IMR-90 (cell line): ENCODE measurements around the gene CSTB. TPM values are rescaled to one million over a fixed set of nuclear protein-coding genes. Genes with fewer than 3 reads are reported as not detected.

ENCODE experiments used
- ATAC-seq: fragments of 200-7000 bp; cut with Tn5 transposase; 2 replicates; pipeline ENCODE4 v1.9.1; 2020; ENCODE audit warnings: low read depth, mild to moderate bottlenecking, moderate library complexity
- BruUV-seq: library from RNA; stranded (reverse); fragments of 400-500 nt; replicated peaks from 2 replicates; lab custom pipeline; 2021; lab: Mats Ljungman, UMichigan
- CTCF ChIA-PET: fragments of 300-600 bp; formaldehyde crosslinking; extraction: SDS; loops from one replicate; lab custom pipeline; 2021; ENCODE audit warnings: antibody characterized with exemption; lab: Yijun Ruan, JAX
- POLR2A ChIA-PET: fragments of 300-600 bp; sonication (Branson Sonifier 250); formaldehyde crosslinking; loops from one replicate; lab custom pipeline; 2022; ENCODE audit warnings: antibody characterized with exemption; ENCODE audit not compliant: unreplicated experiment; lab: Charles Lee
- DNase-seq: peaks from one replicate; pipeline ENCODE4 v3.0.0; 2013
- H2AFZ ChIP-seq: replicated peaks from 2 replicates; pipeline ENCODE3; 2013; ENCODE audit warnings: low read length, mild to moderate bottlenecking; ENCODE audit not compliant: poor library complexity
- H2AK5ac ChIP-seq: 2 replicates; pipeline ENCODE4 v1.6.1; 2013; ENCODE audit warnings: low read depth, low read length, inconsistent platforms
- H2AK9ac ChIP-seq: replicated peaks from 2 replicates; pipeline ENCODE3; 2013; ENCODE audit warnings: mild to moderate bottlenecking, low read depth, low read length, moderate library complexity; ENCODE audit not compliant: poor library complexity
- H2BK120ac ChIP-seq: 2 replicates; pipeline ENCODE4 v1.6.1; 2013; ENCODE audit warnings: low read depth, low read length, inconsistent platforms
- H2BK15ac ChIP-seq: 3 replicates; pipeline ENCODE4 v1.6.1; 2013; ENCODE audit warnings: low read depth, low read length, inconsistent platforms
- H2BK20ac ChIP-seq: 2 replicates; pipeline ENCODE4 v1.6.1; 2013; ENCODE audit warnings: low read depth, mild to moderate bottlenecking, inconsistent platforms, low read length, moderate library complexity
- H2BK5ac ChIP-seq: 2 replicates; pipeline ENCODE4 v1.6.1; 2013; ENCODE audit warnings: mild to moderate bottlenecking, low read depth, low read length, inconsistent platforms; ENCODE audit not compliant: poor library complexity, severe bottlenecking
- H3K14ac ChIP-seq: replicated peaks from 2 replicates; pipeline ENCODE4 v1.6.1; 2013; ENCODE audit warnings: low read depth, low read length, inconsistent platforms
- H3K18ac ChIP-seq: 2 replicates; pipeline ENCODE4 v1.6.1; 2013; ENCODE audit warnings: low read depth, low read length, control low read depth
- H3K23ac ChIP-seq: 2 replicates; pipeline ENCODE4 v1.6.1; 2013; ENCODE audit warnings: low read depth, low read length, inconsistent platforms
- H3K27ac ChIP-seq: 2 replicates; pipeline ENCODE4 v1.5.1; 2013; ENCODE audit warnings: mild to moderate bottlenecking, control low read depth, low read length; ENCODE audit not compliant: insufficient read depth
- H3K27me3 ChIP-seq: 2 replicates; pipeline ENCODE4 v1.6.1; 2013; ENCODE audit warnings: low read length; ENCODE audit not compliant: control insufficient read depth, insufficient read depth
- H3K36me3 ChIP-seq: 2 replicates; pipeline ENCODE4 v1.6.1; 2013; ENCODE audit warnings: low read length, mixed read lengths; ENCODE audit not compliant: control insufficient read depth, insufficient read depth
- H3K4ac ChIP-seq: 2 replicates; pipeline ENCODE4 v1.6.1; 2013; ENCODE audit warnings: low read depth, low read length, inconsistent platforms
- H3K4me1 ChIP-seq: 2 replicates; pipeline ENCODE4 v1.6.1; 2013; ENCODE audit warnings: low read length, mixed read lengths; ENCODE audit not compliant: control insufficient read depth, insufficient read depth
- H3K4me2 ChIP-seq: 2 replicates; pipeline ENCODE4 v1.6.1; 2013; ENCODE audit warnings: low read depth, mild to moderate bottlenecking, control low read depth, low read length, moderate library complexity
- H3K4me3 ChIP-seq: 2 replicates; pipeline ENCODE4 v1.5.1; 2013; ENCODE audit warnings: low read depth, mild to moderate bottlenecking, control low read depth, low read length, moderate library complexity; ENCODE audit not compliant: insufficient read depth
- H3K56ac ChIP-seq: 2 replicates; pipeline ENCODE4 v1.6.1; 2013; ENCODE audit warnings: low read length, inconsistent platforms; ENCODE audit not compliant: insufficient read depth; ENCODE audit errors: extremely low read depth
- H3K79me1 ChIP-seq, 2 experiments: 2 replicates each; pipeline ENCODE4 v1.6.1; 2013; ENCODE audit warnings: low read length in 2 of 2, inconsistent platforms in 1 of 2, low read depth in 1 of 2
- H3K9ac ChIP-seq: 2 replicates; pipeline ENCODE4 v1.6.1; 2013; ENCODE audit warnings: low read depth, low read length, control low read depth
- H3K9me1 ChIP-seq: 2 replicates; pipeline ENCODE4 v1.6.1; 2013; ENCODE audit warnings: low read length, inconsistent platforms; ENCODE audit not compliant: insufficient read depth
- H3K9me3 ChIP-seq: 2 replicates; pipeline ENCODE4 v1.6.1; 2013; ENCODE audit warnings: low read length; ENCODE audit not compliant: control insufficient read depth, insufficient read depth
- H4K20me1 ChIP-seq: 2 replicates; pipeline ENCODE4 v1.6.1; 2013; ENCODE audit warnings: low read length, inconsistent platforms; ENCODE audit not compliant: insufficient read depth
- H4K5ac ChIP-seq: 2 replicates; pipeline ENCODE4 v1.6.1; 2013; ENCODE audit warnings: mild to moderate bottlenecking, low read depth, low read length, control low read depth
- H4K8ac ChIP-seq, 2 experiments: 2 replicates each; pipeline ENCODE4 v1.6.1; 2013; ENCODE audit warnings: low read depth in 2 of 2, low read length in 2 of 2, control low read depth in 1 of 2, inconsistent platforms in 1 of 2
- H4K91ac ChIP-seq: 2 replicates; pipeline ENCODE4 v1.6.1; 2013; ENCODE audit warnings: low read depth, low read length, inconsistent platforms; ENCODE audit not compliant: insufficient read depth
- BHLHE40 ChIP-seq: fragments of 150-350 bp; IDR thresholded peaks from 2 replicates; pipeline ENCODE4 v1.6.1; 2016; ENCODE audit warnings: mild to moderate bottlenecking, low read depth, low read length
- CEBPB ChIP-seq: IDR thresholded peaks from 2 replicates; pipeline ENCODE4 v1.6.1; 2012; ENCODE audit warnings: low read depth, low read length, improper control_type of control experiment
- CHD1 ChIP-seq: IDR thresholded peaks from 2 replicates; pipeline ENCODE4 v1.6.1; 2012; ENCODE audit warnings: low read depth, low read length, improper control_type of control experiment
- CTCF ChIP-seq: conservative IDR thresholded peaks from 2 replicates; pipeline ENCODE4 v1.5.1; 2012; ENCODE audit warnings: mild to moderate bottlenecking, low read depth, low read length, improper control_type of control experiment
- ELK1 ChIP-seq: fragments of 150-350 bp; IDR thresholded peaks from 2 replicates; pipeline ENCODE4 v1.6.1; 2016; ENCODE audit warnings: low read depth, mild to moderate bottlenecking, low read length, moderate library complexity, borderline replicate concordance
- FOS ChIP-seq: fragments of 150-350 bp; IDR thresholded peaks from 2 replicates; pipeline ENCODE4 v1.6.1; 2016; ENCODE audit warnings: low read depth, low read length
- MAFK ChIP-seq: IDR thresholded peaks from 2 replicates; pipeline ENCODE4 v1.6.1; 2012; ENCODE audit warnings: low read depth, low read length, improper control_type of control experiment
- MAZ ChIP-seq: IDR thresholded peaks from 2 replicates; pipeline ENCODE4 v1.6.1; 2012; ENCODE audit warnings: low read depth, mild to moderate bottlenecking, low read length, improper control_type of control experiment, moderate library complexity, borderline replicate concordance
- MXI1 ChIP-seq: IDR thresholded peaks from 2 replicates; pipeline ENCODE4 v1.6.1; 2012; ENCODE audit warnings: low read depth, mild to moderate bottlenecking, low read length, moderate library complexity, borderline replicate concordance
- NFE2L2 ChIP-seq: fragments of 150-350 bp; IDR thresholded peaks from 2 replicates; pipeline ENCODE4 v1.6.1; 2016; ENCODE audit warnings: low read depth, mild to moderate bottlenecking, low read length
- POLR2A ChIP-seq: IDR thresholded peaks from 2 replicates; pipeline ENCODE4 v1.6.1; 2012; ENCODE audit warnings: mild to moderate bottlenecking, low read depth, low read length
- RAD21 ChIP-seq: IDR thresholded peaks from 2 replicates; pipeline ENCODE4 v1.6.1; 2012; ENCODE audit warnings: low read length, improper control_type of control experiment
- RCOR1 ChIP-seq: IDR thresholded peaks from 2 replicates; pipeline ENCODE4 v1.6.1; 2012; ENCODE audit warnings: mild to moderate bottlenecking, low read length, improper control_type of control experiment; ENCODE audit not compliant: insufficient replicate concordance
- SMC3 ChIP-seq: fragments of 150-350 bp; IDR thresholded peaks from 2 replicates; pipeline ENCODE4 v1.6.1; 2016; ENCODE audit warnings: low read depth, mild to moderate bottlenecking, antibody characterized with exemption, low read length, moderate library complexity
- USF2 ChIP-seq: fragments of 150-350 bp; IDR thresholded peaks from 2 replicates; pipeline ENCODE4 v1.6.1; 2017; ENCODE audit warnings: mild to moderate bottlenecking, antibody characterized with exemption, low read length, low read depth
- WGBS, 2 experiments: methylation state at CpG; one replicate each; pipeline versions ENCODE4 v1.1.5 to v1.1.7; 2013; ENCODE audit warnings: missing lambda C conversion rate in 2 of 2; ENCODE audit not compliant: insufficient read length in 1 of 2; ENCODE audit errors: extremely low coverage in 2 of 2; 5-methylcytosine and 5-hydroxymethylcytosine counted together
- dilution Hi-C: fragments of 300-500 bp; cut with HindIII; formaldehyde crosslinking; loops from one replicate; pipeline ENCODE4 v1.14.3; 2018; ENCODE audit warnings: low sequenced_read_pairs; ENCODE audit not compliant: unreplicated experiment
- in situ Hi-C: fragments of 300-500 bp; cut with MboI; formaldehyde crosslinking; loops from 3 replicates; pipeline ENCODE4 v1.14.3; 2019; ENCODE audit warnings: low sequenced_read_pairs, inconsistent platforms, mixed read lengths
- intact Hi-C: fragments of 100-400 bp; cut with micrococcal nuclease; formaldehyde crosslinking; loops from 2 replicates; pipeline ENCODE4 v1.10.0; 2022
- polyA plus RNA-seq, 3 experiments: library from polyadenylated mRNA; depleted of rRNA; stranded (reverse); fragments of >200 nt; gene quantifications; 2 replicates each; pipeline ENCODE4 v1.2.3, GENCODE V29; 2012; ENCODE audit warnings: low replicate concordance in 1 of 3
- total RNA-seq: library from RNA; depleted of rRNA; stranded (reverse); fragments of >200 nt; gene quantifications from 2 replicates; pipeline ENCODE4 v1.2.3, GENCODE V29; 2012

CSTB gene
- total and polyA plus RNA-seq, 2 of the 4 experiments (the other 2 are of a cell fraction), result 6.1 to 71.7 TPM

GRCh38 chr21:43814215-43815106 lies 38.4 kb upstream of the CSTB start:
- Histone ChIP-seq H4K8ac (no peak overlapping the region), H3K36me3 (no peaks in the 10 kb centered on the region), H4K91ac (no peak overlapping the region), H3K9me1 (no peaks in the 10 kb centered on the region), H3K4ac (no peak overlapping the region), H3K56ac (no peak overlapping the region), H2BK5ac (no peak overlapping the region), H3K23ac (no peak overlapping the region), H2AK9ac (peak overlapping the region; percentile 24), H3K18ac (no peak overlapping the region), H4K5ac (no peak overlapping the region), H3K9me3 (peaks cover 10% of the 10 kb centered on the region), H3K14ac (no peak overlapping the region), H2BK15ac (no peak overlapping the region), H3K4me1 (peaks cover 2% of the 10 kb centered on the region; the same call in 1 of the 2 replicates), H3K4me2 (no peak overlapping the region), H4K20me1 (peaks cover 7% of the 10 kb centered on the region), H3K79me1 (no peaks in the 10 kb centered on the region), H2BK20ac (no peak overlapping the region), H2BK120ac (no peak overlapping the region), H2AK5ac (no peak overlapping the region), H3K4me3 (no peak overlapping the region), H3K27ac (no peak overlapping the region), H3K9ac (no peak overlapping the region), H2AFZ (peak overlapping the region; percentile 58), H3K27me3 (no peaks in the 10 kb centered on the region; the same call in 1 of the 2 replicates)
- intact Hi-C loops, result no loop called here
- POLR2A ChIA-PET, result no interaction called here
- CTCF ChIA-PET, result no interaction called here
- 65% methylated on average over 10 of the region's 28 CpGs; no CpG with 5 or more reads in 1 of the 2 experiments for WGBS, 2 experiments
- in situ Hi-C loops, result no loop called here
- dilution Hi-C loops, result no loop called here
- no TSS peak for BruUV-seq
- DNase-seq (no peak), ATAC-seq (no peak)
- TF ChIP-seq ELK1 (no peak), MXI1 (no peak), RAD21 (no peak), NFE2L2 (no peak), RCOR1 (no peak), MAZ (no peak), CEBPB (no peak), SMC3 (no peak), MAFK (no peak), POLR2A (no peak), CHD1 (no peak), BHLHE40 (no peak), CTCF (no peak), USF2 (no peak), FOS (no peak)
